Measurements from ENCODE around the gene TNP1. TPM values are rescaled to one million over a fixed set of nuclear protein-coding genes. Genes with fewer than 3 reads are reported as not detected.

Gene TNP1
- total RNA-seq, 1 donor from 2014 or later = not detected

DNA sequence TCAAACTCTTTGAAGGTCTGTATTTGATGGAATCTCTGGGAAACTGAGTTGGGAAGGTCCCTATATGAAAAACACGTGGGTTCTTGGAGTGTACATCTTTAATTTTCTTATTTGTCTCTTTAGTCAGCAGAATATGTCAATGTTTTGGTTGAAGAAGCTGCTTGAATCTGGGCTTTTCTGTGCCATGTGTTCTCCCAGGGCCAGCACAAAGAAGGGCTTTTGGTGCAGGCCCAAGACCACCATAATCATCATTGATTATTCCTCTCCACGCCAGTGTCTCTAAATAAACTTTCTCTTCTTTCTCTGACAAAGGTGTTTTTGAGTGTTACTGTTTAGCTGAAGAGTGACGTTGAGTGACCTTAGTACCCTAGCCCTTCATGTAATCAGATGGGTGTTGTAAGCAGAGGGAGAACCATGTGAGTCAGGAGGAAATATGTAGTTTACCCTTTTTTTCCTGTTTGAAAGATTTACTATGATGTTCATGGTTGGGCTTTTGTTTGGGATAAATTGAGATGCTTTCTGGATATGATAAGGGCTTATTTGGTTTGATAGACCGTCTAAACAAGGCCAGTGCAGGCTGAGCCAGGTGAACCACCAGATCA is 11.6 kb upstream of the TNP1 start:
- Mint-ChIP-seq H3K36me3 (ENCODE audit: low read depth) (no peaks in the 10 kb centered on the region), H3K9me3 (ENCODE audit: low read depth) (no peaks in the 10 kb centered on the region), H3K4me3 (ENCODE audit: unreplicated experiment) (no peak overlapping the region), H3K27me3 (ENCODE audit: low read depth) (no peaks in the 10 kb centered on the region), H3K4me1 (ENCODE audit: low read depth) (no peaks in the 10 kb centered on the region), H3K27ac (ENCODE audit: unreplicated experiment) (no peak overlapping the region)
- DNase-seq (ENCODE audit: low spot score) = no peak
- TF ChIP-seq, protein P1, sequence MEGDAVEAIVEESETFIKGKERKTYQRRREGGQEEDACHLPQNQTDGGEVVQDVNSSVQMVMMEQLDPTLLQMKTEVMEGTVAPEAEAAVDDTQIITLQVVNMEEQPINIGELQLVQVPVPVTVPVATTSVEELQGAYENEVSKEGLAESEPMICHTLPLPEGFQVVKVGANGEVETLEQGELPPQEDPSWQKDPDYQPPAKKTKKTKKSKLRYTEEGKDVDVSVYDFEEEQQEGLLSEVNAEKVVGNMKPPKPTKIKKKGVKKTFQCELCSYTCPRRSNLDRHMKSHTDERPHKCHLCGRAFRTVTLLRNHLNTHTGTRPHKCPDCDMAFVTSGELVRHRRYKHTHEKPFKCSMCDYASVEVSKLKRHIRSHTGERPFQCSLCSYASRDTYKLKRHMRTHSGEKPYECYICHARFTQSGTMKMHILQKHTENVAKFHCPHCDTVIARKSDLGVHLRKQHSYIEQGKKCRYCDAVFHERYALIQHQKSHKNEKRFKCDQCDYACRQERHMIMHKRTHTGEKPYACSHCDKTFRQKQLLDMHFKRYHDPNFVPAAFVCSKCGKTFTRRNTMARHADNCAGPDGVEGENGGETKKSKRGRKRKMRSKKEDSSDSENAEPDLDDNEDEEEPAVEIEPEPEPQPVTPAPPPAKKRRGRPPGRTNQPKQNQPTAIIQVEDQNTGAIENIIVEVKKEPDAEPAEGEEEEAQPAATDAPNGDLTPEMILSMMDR (IDR thresholded peaks at IDR 0.05) = no peak

DNA sequence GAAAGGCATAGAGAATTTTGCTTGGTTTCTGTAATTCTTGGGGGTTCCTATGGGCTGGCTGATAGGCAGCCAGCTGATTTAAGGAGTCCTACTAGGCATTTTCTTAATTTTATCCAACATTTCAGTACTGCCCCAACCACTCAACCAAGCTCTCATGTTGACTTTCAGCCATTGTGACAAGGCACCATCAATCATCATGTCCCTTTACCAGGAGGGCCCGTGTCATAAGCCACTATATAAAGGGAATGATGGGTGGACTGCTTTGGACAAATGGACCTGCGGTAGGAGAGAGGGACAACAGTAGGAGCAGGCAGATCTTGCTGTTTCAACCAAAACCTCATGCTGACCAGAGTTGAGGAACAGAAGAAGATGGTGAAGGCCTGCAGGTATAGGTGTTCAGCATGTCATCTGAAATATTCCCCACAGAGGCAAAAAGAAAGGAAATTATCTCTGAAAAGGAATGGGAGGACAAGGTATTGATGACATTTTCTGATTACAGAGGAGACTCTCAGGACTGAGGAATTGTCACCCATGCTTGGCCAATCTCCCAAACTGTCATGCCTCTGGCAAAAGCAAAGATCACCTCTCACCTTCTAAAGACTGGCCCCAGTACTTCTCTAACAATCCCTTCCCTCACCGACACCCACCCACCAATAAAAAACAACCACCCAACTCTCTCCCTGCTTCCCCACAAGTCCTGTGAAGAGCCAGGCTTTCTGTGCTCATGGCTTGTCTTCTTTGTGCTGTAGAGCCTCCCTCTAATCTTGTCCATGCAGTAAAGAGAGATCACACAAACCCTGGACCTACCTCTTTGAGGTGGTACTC is 10.9 kb upstream of the TNP1 start:
- Mint-ChIP-seq H3K4me1 (ENCODE audit: low read depth) (no peaks in the 10 kb centered on the region), H3K36me3 (ENCODE audit: low read depth) (no peaks in the 10 kb centered on the region), H3K27ac (ENCODE audit: unreplicated experiment) (no peak overlapping the region), H3K27me3 (ENCODE audit: low read depth) (no peaks in the 10 kb centered on the region), H3K4me3 (ENCODE audit: unreplicated experiment) (no peak overlapping the region), H3K9me3 (ENCODE audit: low read depth) (no peaks in the 10 kb centered on the region)
- TF ChIP-seq, protein P1 (IDR thresholded peaks at IDR 0.05) = no peak
- DNase-seq (ENCODE audit: low spot score) = no peak

DNA sequence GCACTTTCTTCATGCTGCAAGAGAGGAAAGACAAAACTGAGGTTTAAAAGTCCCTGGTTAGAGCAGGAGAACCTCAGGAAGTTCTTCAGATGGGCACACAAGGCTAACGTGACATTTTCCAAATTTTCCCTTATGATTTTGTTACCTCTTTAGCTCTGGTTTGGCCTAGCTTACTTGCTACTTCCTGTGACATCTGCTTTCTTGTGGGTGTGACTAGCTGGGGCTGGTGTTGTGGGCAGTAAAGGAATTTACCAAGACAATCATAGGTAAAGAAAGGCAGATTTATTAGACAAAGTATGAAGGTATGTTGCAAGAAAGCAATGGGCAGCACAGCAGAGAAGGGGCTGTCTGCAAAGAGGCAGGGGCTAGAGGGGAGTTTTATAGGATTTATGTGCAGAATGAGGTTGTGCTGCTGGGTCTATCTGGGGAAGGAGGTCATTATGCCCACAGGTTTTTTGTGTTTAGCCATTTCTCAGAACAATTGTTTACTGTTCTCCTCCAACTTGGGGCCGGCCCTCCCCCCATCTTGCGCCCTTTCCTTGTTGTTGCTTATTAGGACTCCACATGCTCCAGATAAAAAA is 6.7 kb upstream of the TNP1 start:
- Mint-ChIP-seq H3K9me3 (ENCODE audit: low read depth) (no peaks in the 10 kb centered on the region), H3K36me3 (ENCODE audit: low read depth) (no peaks in the 10 kb centered on the region), H3K27ac (ENCODE audit: unreplicated experiment) (no peak overlapping the region), H3K27me3 (ENCODE audit: low read depth) (no peaks in the 10 kb centered on the region), H3K4me1 (ENCODE audit: low read depth) (peaks cover 17% of the 10 kb centered on the region), H3K4me3 (ENCODE audit: unreplicated experiment) (no peak overlapping the region)
- no peak for DNase-seq (ENCODE audit: low spot score)
- TF ChIP-seq, protein P1 (IDR thresholded peaks at IDR 0.05) = no peak

DNA sequence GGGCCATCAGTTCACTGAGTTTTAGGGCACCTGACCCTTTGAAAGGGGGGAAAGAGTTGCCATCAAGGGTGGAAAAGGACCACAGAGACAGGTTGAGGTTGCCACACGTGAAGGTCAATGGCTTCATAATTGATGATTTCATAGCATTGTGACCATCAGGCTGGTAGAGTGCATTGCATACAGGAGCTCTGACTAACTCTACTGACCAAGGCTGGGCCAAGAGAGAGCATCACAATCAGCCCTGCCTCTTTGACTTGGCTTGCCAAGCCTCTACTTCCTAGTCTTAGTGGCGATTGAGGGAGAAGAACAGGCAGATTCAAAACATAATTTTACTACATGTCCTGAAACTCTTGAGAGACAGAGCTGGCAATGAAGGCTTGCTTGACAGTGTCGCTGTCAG is 5.8 kb upstream of the TNP1 start:
- DNase-seq (ENCODE audit: low spot score) = no peak
- H3K27me3 Mint-ChIP-seq (ENCODE audit: low read depth) = no peaks in the 10 kb centered on the region

DNA sequence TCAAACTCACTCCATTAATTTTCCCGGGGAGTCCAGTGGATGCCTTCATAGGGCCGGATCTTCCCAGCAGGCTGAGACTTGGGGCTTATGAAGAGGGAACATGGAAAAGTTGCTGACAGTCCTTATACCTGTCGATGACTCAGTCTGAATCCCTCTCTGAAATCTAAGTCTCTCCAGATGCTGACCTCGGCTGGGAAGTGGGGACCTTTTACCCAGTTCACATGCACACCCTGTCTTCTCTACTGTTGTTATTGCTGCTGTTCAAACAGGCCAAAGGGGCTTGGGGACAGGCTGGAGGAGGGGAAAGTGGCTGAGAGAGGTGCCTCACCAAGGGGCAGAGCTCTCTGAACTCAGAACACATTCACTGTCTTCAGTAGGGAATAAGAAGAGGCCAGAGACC is 4.1 kb upstream of the TNP1 start:
- DNase-seq (ENCODE audit: low spot score) = no peak
- no peak overlapping the region for H3K4me3 Mint-ChIP-seq (ENCODE audit: unreplicated experiment)

More for the DNA sequence above, 5.8 kb upstream of the TNP1 start:
- Mint-ChIP-seq H3K27ac (ENCODE audit: unreplicated experiment) (no peak overlapping the region), H3K4me3 (ENCODE audit: unreplicated experiment) (no peak overlapping the region), H3K4me1 (ENCODE audit: low read depth) (peaks cover 17% of the 10 kb centered on the region), H3K9me3 (ENCODE audit: low read depth) (no peaks in the 10 kb centered on the region), H3K36me3 (ENCODE audit: low read depth) (no peaks in the 10 kb centered on the region)
- TF ChIP-seq, protein P1 (IDR thresholded peaks at IDR 0.05) = no peak

More for the DNA sequence above, 4.1 kb upstream of the TNP1 start:
- Mint-ChIP-seq H3K27me3 (ENCODE audit: low read depth) (no peaks in the 10 kb centered on the region), H3K9me3 (ENCODE audit: low read depth) (no peaks in the 10 kb centered on the region), H3K27ac (ENCODE audit: unreplicated experiment) (no peak overlapping the region), H3K36me3 (ENCODE audit: low read depth) (no peaks in the 10 kb centered on the region), H3K4me1 (ENCODE audit: low read depth) (peaks cover 24% of the 10 kb centered on the region)
- TF ChIP-seq, protein P1 (IDR thresholded peaks at IDR 0.05) = no peak
